ENCODE measurements around the gene KDM3B. TPM values are rescaled to one million over a fixed set of nuclear protein-coding genes. Genes with fewer than 3 reads are reported as not detected.

KDM3B gene
- total RNA-seq, 5 donors from 2014 or later (not counting 1 experiment from before 2014, with no cell fraction given): 72.9 to 78.3 (median 76.0) TPM

GRCh38 chr5:138344887-138345622, 7.4 kb upstream of the KDM3B start:
- Mint-ChIP-seq H3K4me3 (no peak overlapping the region), H3K4me1 (peaks cover 11 to 18% (median 15%) of the 10 kb centered on the region in 3 donors), H3K27me3 (no peaks in the 10 kb centered on the region), H3K27ac (no peak overlapping the region), H3K9me3 (no peaks in the 10 kb centered on the region), H3K36me3 (peaks cover 48% of the 10 kb centered on the region)
- POLR2A ChIA-PET: interaction anchor here in 1 of 2 donors (0.5 kb wide), 1 partner anchor 7 kb away, joined by 7 read pairs; the partner anchor contains the start of gene KDM3B
- 99% methylated on average over 24 of the region's 32 CpGs for WGBS (ENCODE audit: insufficient coverage)
- Histone ChIP-seq H3K9me3 (no peaks in the 10 kb centered on the region), H3K4me3 (ENCODE audit: control insufficient read depth in 1 of 2, extremely low read depth in 1 of 2, low read length in 1 of 2) (no peak overlapping the region), H3K27me3 (replicated peaks in 1 of 2; ENCODE audit: control insufficient read depth in 2 of 2, extremely low read depth in 1 of 2, insufficient read depth in 2 of 2, low read length in 1 of 2) (no peaks in the 10 kb centered on the region), H3K36me3 (ENCODE audit: control insufficient read depth in 2 of 2, extremely low read depth in 1 of 2, insufficient read depth in 1 of 2, low read length in 1 of 2) (peaks cover 8 to 58% of the 10 kb centered on the region in 2 donors), H3K4me1 (ENCODE audit: control insufficient read depth in 1 of 2, extremely low read depth in 1 of 2, insufficient read depth in 2 of 2, low read length in 2 of 2) (peaks cover 0 to 2% of the 10 kb centered on the region in 2 experiments), H3K27ac (ENCODE audit: low read length) (no peak overlapping the region)
- ATAC-seq (replicated peaks in 1 of 4) (no peak), DNase-seq (no peak)
- CTCF ChIA-PET: interaction anchor here in 1 of 2 donors (0.5 kb wide), 1 partner anchor 167 kb away, joined by 3 read pairs; no protein-coding TSS in a partner anchor

- no peak overlapping the region for H3K27ac ChIP-seq (ENCODE audit: low read length)
- no peaks in the 10 kb centered on the region for H3K9me3 ChIP-seq
- ChIA-PET POLR2A (no interaction called here), CTCF (no interaction called here)
- H3K27me3 Mint-ChIP-seq: no peaks in the 10 kb centered on the region
- no peaks in the 10 kb centered on the region for H3K4me1 ChIP-seq (ENCODE audit: control insufficient read depth in 1 of 2, extremely low read depth in 1 of 2, insufficient read depth in 2 of 2, low read length in 2 of 2)
- no peak overlapping the region for H3K4me3 ChIP-seq (ENCODE audit: control insufficient read depth in 1 of 2, extremely low read depth in 1 of 2, low read length in 1 of 2)
- no peak for DNase-seq
- no peak for ATAC-seq (replicated peaks in 1 of 4)
- H3K4me1 Mint-ChIP-seq: peaks cover 8 to 13% (median 9%) of the 10 kb centered on the region in 3 donors
- no peak overlapping the region for H3K27ac Mint-ChIP-seq
- no peak overlapping the region for H3K4me3 Mint-ChIP-seq
- over 99% methylated on average over 11 of the region's 14 CpGs for WGBS (ENCODE audit: insufficient coverage)
- H3K27me3 ChIP-seq (replicated peaks in 1 of 2; ENCODE audit: control insufficient read depth in 2 of 2, extremely low read depth in 1 of 2, insufficient read depth in 2 of 2, low read length in 1 of 2): no peaks in the 10 kb centered on the region
- H3K36me3 Mint-ChIP-seq: peaks cover 42% of the 10 kb centered on the region
- peaks cover 8 to 52% of the 10 kb centered on the region in 2 donors for H3K36me3 ChIP-seq (ENCODE audit: control insufficient read depth in 2 of 2, extremely low read depth in 1 of 2, insufficient read depth in 1 of 2, low read length in 1 of 2)
- peaks cover 0 to 6% (median 3%) of the 10 kb centered on the region in 3 donors for H3K9me3 Mint-ChIP-seq
Observed at GRCh38 chr5:138346889-138347288, 5.6 kb upstream of the KDM3B start.

GRCh38 chr5:138349852-138350562, 2.5 kb upstream of the KDM3B start:
- peaks cover 0 to 9% (median 4%) of the 10 kb centered on the region in 3 donors for H3K9me3 Mint-ChIP-seq
- Histone ChIP-seq H3K27ac (ENCODE audit: low read length) (no peak overlapping the region), H3K36me3 (ENCODE audit: control insufficient read depth in 2 of 2, extremely low read depth in 1 of 2, insufficient read depth in 1 of 2, low read length in 1 of 2) (peaks cover 8 to 36% of the 10 kb centered on the region in 2 donors), H3K4me1 (ENCODE audit: control insufficient read depth in 1 of 2, extremely low read depth in 1 of 2, insufficient read depth in 2 of 2, low read length in 2 of 2) (peaks cover 10 to 13% of the 10 kb centered on the region in 2 experiments), H3K27me3 (replicated peaks in 1 of 2; ENCODE audit: control insufficient read depth in 2 of 2, extremely low read depth in 1 of 2, insufficient read depth in 2 of 2, low read length in 1 of 2) (no peaks in the 10 kb centered on the region), H3K9me3 (no peaks in the 10 kb centered on the region), H3K4me3 (ENCODE audit: control insufficient read depth in 1 of 2, extremely low read depth in 1 of 2, low read length in 1 of 2) (no peak overlapping the region)
- ATAC-seq (replicated peaks in 1 of 4) (no peak), DNase-seq (no peak)
- ChIA-PET CTCF (interaction anchor here (0.5 to 5.6 kb wide), 4 partner anchors 11 to 106 kb away, joined by 3 to 89 read pairs (median 46); partner anchors contain the start of genes CDC25C (in 1 of the 2) and FAM53C (in 1 of the 2)), POLR2A (interaction anchor here (0.6 to 4.9 kb wide), 4 partner anchors 11 to 19 kb away, joined by 3 to 33 read pairs (median 8); partner anchors contain the start of genes FAM53C (in 2 of the 2) and CDC25C (in 1 of the 2))
- WGBS (ENCODE audit: insufficient coverage): no CpG with 5 or more reads among the region's 1 CpG
- peaks cover 24 to 35% (median 30%) of the 10 kb centered on the region in 3 donors for H3K4me1 Mint-ChIP-seq
- no peaks in the 10 kb centered on the region for H3K27me3 Mint-ChIP-seq
- H3K27ac Mint-ChIP-seq: peak overlapping the region in 1 of 2 donors; percentile 4
- no peak overlapping the region for H3K4me3 Mint-ChIP-seq
- H3K36me3 Mint-ChIP-seq: peaks cover 29% of the 10 kb centered on the region

GRCh38 chr5:138350563-138350890, 2.0 kb upstream of the KDM3B start:
- H3K9me3 ChIP-seq: no peaks in the 10 kb centered on the region
- H3K4me1 ChIP-seq (ENCODE audit: control insufficient read depth in 1 of 2, extremely low read depth in 1 of 2, insufficient read depth in 2 of 2, low read length in 2 of 2): peaks cover 16 to 18% of the 10 kb centered on the region in 2 experiments
- Mint-ChIP-seq H3K9me3 (peaks cover 0 to 9% (median 4%) of the 10 kb centered on the region in 3 donors), H3K27ac (peak overlapping the region; percentile 4 to 38), H3K4me3 (peak overlapping the region in 1 of 3 donors; percentile 31), H3K27me3 (no peaks in the 10 kb centered on the region), H3K4me1 (peaks cover 29 to 40% (median 35%) of the 10 kb centered on the region in 3 donors), H3K36me3 (peaks cover 25% of the 10 kb centered on the region)
- H3K27ac ChIP-seq (ENCODE audit: low read length): no peak overlapping the region
- POLR2A ChIA-PET: interaction anchor here (0.6 to 4.9 kb wide), 4 partner anchors 12 to 19 kb away, joined by 3 to 33 read pairs (median 8); partner anchors contain the start of genes FAM53C (in 2 of the 2) and CDC25C (in 1 of the 2)
- no peak overlapping the region for H3K4me3 ChIP-seq (ENCODE audit: control insufficient read depth in 1 of 2, extremely low read depth in 1 of 2, low read length in 1 of 2)
- ATAC-seq (replicated peaks in 1 of 4) (no peak), DNase-seq (no peak)
- no peaks in the 10 kb centered on the region for H3K27me3 ChIP-seq (replicated peaks in 1 of 2; ENCODE audit: control insufficient read depth in 2 of 2, extremely low read depth in 1 of 2, insufficient read depth in 2 of 2, low read length in 1 of 2)
- CTCF ChIA-PET: interaction anchor here in 1 of 2 donors (0.6 to 5.6 kb wide), 3 partner anchors 12 to 106 kb away, joined by 3 to 89 read pairs (median 88); partner anchors contain the start of genes CDC25C and FAM53C
- peaks cover 5 to 31% of the 10 kb centered on the region in 2 donors for H3K36me3 ChIP-seq (ENCODE audit: control insufficient read depth in 2 of 2, extremely low read depth in 1 of 2, insufficient read depth in 1 of 2, low read length in 1 of 2)

GRCh38 chr5:138351056-138351455, 1.4 kb upstream of the KDM3B start:
- ChIA-PET CTCF (interaction anchor here (1.4 to 5.6 kb wide), 7 partner anchors 8 to 847 kb away, joined by 3 to 89 read pairs (median 10); partner anchors contain the start of genes CDC25C (in 1 of the 2), FAM53C (in 1 of the 2) and SIL1 (in 1 of the 2)), POLR2A (interaction anchor here (1.4 to 4.9 kb wide), 5 partner anchors 10 to 20 kb away, joined by 5 to 33 read pairs (median 10); partner anchors contain the start of genes FAM53C (in 2 of the 2) and CDC25C (in 1 of the 2))
- Histone ChIP-seq H3K36me3 (ENCODE audit: control insufficient read depth in 2 of 2, extremely low read depth in 1 of 2, insufficient read depth in 1 of 2, low read length in 1 of 2) (peaks cover 0 to 25% of the 10 kb centered on the region in 2 donors), H3K4me3 (ENCODE audit: control insufficient read depth in 1 of 2, extremely low read depth in 1 of 2, low read length in 1 of 2) (no peak overlapping the region), H3K9me3 (no peaks in the 10 kb centered on the region), H3K27ac (ENCODE audit: low read length) (no peak overlapping the region), H3K4me1 (ENCODE audit: control insufficient read depth in 1 of 2, extremely low read depth in 1 of 2, insufficient read depth in 2 of 2, low read length in 2 of 2) (peaks cover 17 to 18% of the 10 kb centered on the region in 2 experiments), H3K27me3 (replicated peaks in 1 of 2; ENCODE audit: control insufficient read depth in 2 of 2, extremely low read depth in 1 of 2, insufficient read depth in 2 of 2, low read length in 1 of 2) (no peaks in the 10 kb centered on the region)
- ATAC-seq (replicated peaks in 1 of 4) (no peak), DNase-seq (no peak)
- Mint-ChIP-seq H3K36me3 (peaks cover 20% of the 10 kb centered on the region), H3K27ac (no peak overlapping the region), H3K4me3 (peak overlapping the region in 1 of 3 donors; percentile 75), H3K27me3 (no peaks in the 10 kb centered on the region), H3K9me3 (peaks cover 0 to 9% (median 4%) of the 10 kb centered on the region in 3 donors), H3K4me1 (peaks cover 35 to 45% (median 40%) of the 10 kb centered on the region in 3 donors)
- no CpG with 5 or more reads among the region's 1 CpG for WGBS (ENCODE audit: insufficient coverage)

All from T-cell (primary cell).